Endometrial microvascular endothelial cells (primary cell): Measurements from ENCODE around the gene TPBGL. TPM values are rescaled to one million over a fixed set of nuclear protein-coding genes. Genes with fewer than 3 reads are reported as not detected.

Experiments used
- in situ Hi-C: cut with HindIII; loops from 2 replicates; pipeline ENCODE4 v1.10.0; 2017; ENCODE audit warnings: low sequenced_read_pairs, low pct_unique_long_range_greater_than_20kb; ENCODE audit errors: inconsistent ontology term
- total RNA-seq: library from RNA; depleted of rRNA; stranded (reverse); fragments of >200 nt; gene quantifications from one replicate; pipeline ENCODE4 v1.2.3, GENCODE V29; 2015; ENCODE audit errors: inconsistent ontology term

TPBGL gene
- total RNA-seq, 1 donor from 2014 or later, result not detected

- in situ Hi-C loops, result loop anchor here (10.0 kb wide), 1 partner anchor 126 kb away; no protein-coding TSS in a partner anchor
Observed at GRCh38 chr11:75279273-75279672, 38.7 kb downstream of the TPBGL start.

- in situ Hi-C loops, result no loop called here
Observed at GRCh38 chr11:75280227-75280701, 39.7 kb downstream of the TPBGL start.

GRCh38 chr11:75280770-75281468, 40.3 kb downstream of the TPBGL start:
- in situ Hi-C loops, result no loop called here

GRCh38 chr11:75281469-75282095, 41.0 kb downstream of the TPBGL start:
- in situ Hi-C loops, result no loop called here

- in situ Hi-C loops, result no loop called here
Observed at GRCh38 chr11:75283391-75283931, 42.9 kb downstream of the TPBGL start.

- in situ Hi-C loops, result no loop called here
Observed at GRCh38 chr11:75285776-75286360, 45.3 kb downstream of the TPBGL start.

GRCh38 chr11:75286826-75287465, 46.4 kb downstream of the TPBGL start:
- in situ Hi-C loops, result no loop called here

- in situ Hi-C loops, result no loop called here
Observed at GRCh38 chr11:75287579-75287978, 47.0 kb downstream of the TPBGL start.

GRCh38 chr11:75289511-75289760, 48.9 kb downstream of the TPBGL start:
- in situ Hi-C loops, result no loop called here

GRCh38 chr11:75289919-75290318, 49.3 kb downstream of the TPBGL start:
- in situ Hi-C loops, result no loop called here

GRCh38 chr11:75291741-75292140, 51.2 kb downstream of the TPBGL start:
- in situ Hi-C loops, result no loop called here

GRCh38 chr11:75292943-75293342, 52.4 kb downstream of the TPBGL start:
- in situ Hi-C loops, result no loop called here

Other genes with a start within 250 kb of the TPBGL start
- gene OR2AT4, start 143.9 kb upstream of the TPBGL start, total RNA-seq, result not detected
- gene SLCO2B1, start 89.7 kb upstream of the TPBGL start, total RNA-seq, result 0.65 TPM
- 22.7 TPM for gene ARRB1, start 110.9 kb downstream of the TPBGL start, total RNA-seq
- 1,799 TPM for gene RPS3, start 158.7 kb downstream of the TPBGL start, total RNA-seq
- gene KLHL35, start 192.4 kb downstream of the TPBGL start, total RNA-seq, result not detected